Upper lobe of left lung (tissue), 4 donors: ENCODE results near the gene XAGE1A.
"Not testable (repeated sequence)": the region's sequence is repeated elsewhere in the genome, so short reads cannot be mapped to it uniquely, and the experiment has no call there.

Experiments
- CTCF ChIP-seq, 6 experiments: fragments of 450-650 bp in 4 of 6; fragments of 200-600 bp in 2 of 6; sonication (generic) in 2 of 6; IDR thresholded peaks; one replicate each; pipeline ENCODE4 v1.5.1; 2016 to 2019; ENCODE audit warnings: antibody characterized with exemption in 6 of 6
- POLR2A ChIP-seq, 4 donors: fragments of 450-650 bp; IDR thresholded peaks; one replicate each; pipeline ENCODE4 v1.5.1; 2016 to 2017; ENCODE audit warnings: antibody characterized with exemption in 4 of 4, mild to moderate bottlenecking in 2 of 4
- POLR2AphosphoS5 ChIP-seq, 2 donors: sonication (generic); formaldehyde crosslinking; IDR thresholded peaks; one replicate each; pipeline ENCODE4 v1.5.1; 2017; ENCODE audit warnings: antibody characterized with exemption in 2 of 2

GRCh38 chrX:52501362-52501761, 5.8 kb downstream of the XAGE1A start:
- not testable (repeated sequence) for TF ChIP-seq CTCF, POLR2AphosphoS5, POLR2A (IDR thresholded peaks at IDR 0.05)
